ENCODE measurements around the gene ZNF44. TPM values are rescaled to one million over a fixed set of nuclear protein-coding genes. Genes with fewer than 3 reads are reported as not detected.

Gene ZNF44
- total and polyA plus RNA-seq, 2 of the 13 experiments (the other 11 are each of a cell fraction or from before 2014, with no cell fraction given): 6.9 to 15.7 TPM

DNA sequence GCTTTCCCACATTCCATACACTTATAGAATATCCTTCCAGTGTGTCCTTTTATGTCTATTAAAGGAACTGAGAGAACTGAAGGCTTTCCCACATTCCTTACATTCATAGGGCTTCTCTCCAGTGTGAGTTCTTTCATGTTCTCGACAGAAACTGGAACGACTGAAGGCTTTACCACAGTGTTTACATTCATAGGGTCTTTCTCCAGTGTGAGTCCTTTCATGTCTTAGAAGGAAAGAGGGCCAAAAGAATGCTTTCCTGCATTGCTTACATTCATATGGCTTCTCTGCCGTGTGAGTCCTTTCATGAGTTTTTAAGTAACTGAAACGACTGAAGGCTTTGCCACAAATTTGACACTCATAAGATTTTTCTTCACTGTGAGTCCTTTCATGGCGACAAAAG lies 22.3 kb downstream of the ZNF44 start (continued):
- TF ChIP-seq, protein P1, sequence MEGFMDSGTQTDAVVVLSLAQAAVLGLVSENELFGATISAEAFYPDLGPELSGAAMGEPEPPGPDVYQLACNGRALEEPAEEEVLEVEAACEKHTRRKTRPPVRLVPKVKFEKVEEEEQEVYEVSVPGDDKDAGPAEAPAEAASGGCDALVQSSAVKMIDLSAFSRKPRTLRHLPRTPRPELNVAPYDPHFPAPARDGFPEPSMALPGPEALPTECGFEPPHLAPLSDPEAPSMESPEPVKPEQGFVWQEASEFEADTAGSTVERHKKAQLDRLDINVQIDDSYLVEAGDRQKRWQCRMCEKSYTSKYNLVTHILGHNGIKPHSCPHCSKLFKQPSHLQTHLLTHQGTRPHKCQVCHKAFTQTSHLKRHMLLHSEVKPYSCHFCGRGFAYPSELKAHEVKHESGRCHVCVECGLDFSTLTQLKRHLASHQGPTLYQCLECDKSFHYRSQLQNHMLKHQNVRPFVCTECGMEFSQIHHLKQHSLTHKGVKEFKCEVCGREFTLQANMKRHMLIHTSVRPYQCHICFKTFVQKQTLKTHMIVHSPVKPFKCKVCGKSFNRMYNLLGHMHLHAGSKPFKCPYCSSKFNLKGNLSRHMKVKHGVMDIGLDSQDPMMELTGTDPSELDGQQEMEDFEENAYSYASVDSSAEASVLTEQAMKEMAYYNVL (CRISPR knock-in tag; IDR thresholded peaks at IDR 0.05; ENCODE audit: borderline replicate concordance): no peak
- TF ChIP-seq, protein P2, sequence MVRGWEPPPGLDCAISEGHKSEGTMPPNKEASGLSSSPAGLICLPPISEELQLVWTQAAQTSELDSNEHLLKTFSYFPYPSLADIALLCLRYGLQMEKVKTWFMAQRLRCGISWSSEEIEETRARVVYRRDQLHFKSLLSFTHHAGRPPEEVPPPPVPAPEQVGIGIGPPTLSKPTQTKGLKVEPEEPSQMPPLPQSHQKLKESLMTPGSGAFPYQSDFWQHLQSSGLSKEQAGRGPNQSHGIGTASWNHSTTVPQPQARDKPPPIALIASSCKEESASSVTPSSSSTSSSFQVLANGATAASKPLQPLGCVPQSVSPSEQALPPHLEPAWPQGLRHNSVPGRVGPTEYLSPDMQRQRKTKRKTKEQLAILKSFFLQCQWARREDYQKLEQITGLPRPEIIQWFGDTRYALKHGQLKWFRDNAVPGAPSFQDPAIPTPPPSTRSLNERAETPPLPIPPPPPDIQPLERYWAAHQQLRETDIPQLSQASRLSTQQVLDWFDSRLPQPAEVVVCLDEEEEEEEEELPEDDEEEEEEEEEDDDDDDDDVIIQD (CRISPR knock-in tag; IDR thresholded peaks at IDR 0.05; ENCODE audit: low read depth): no peak

DNA sequence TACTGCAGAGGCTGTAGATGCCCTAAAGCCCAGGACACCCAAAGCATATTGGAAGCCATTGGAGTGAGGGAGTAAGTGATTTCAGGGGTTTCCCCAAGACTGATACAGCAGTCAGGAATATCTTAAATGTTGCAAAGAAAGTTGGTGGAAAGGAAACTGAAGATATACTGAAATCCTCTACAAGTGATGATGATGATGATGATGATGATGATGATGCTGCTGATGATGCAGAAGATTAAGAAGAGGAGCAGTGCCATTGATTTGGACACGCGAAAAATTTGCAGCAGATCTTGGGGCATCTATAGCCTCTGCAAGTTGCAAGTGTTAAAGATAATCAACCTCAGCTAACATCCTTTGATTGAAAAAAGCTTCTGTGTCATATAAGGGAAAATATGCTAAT lies 23.8 kb downstream of the ZNF44 start:
- peaks cover 19% of the 10 kb centered on the region for H3K9me3 ChIP-seq (ENCODE audit: low read length)
- no peaks in the 10 kb centered on the region for H4K20me1 ChIP-seq (ENCODE audit: insufficient read depth, low read length)
- H3K79me2 ChIP-seq (ENCODE audit: insufficient read depth, low read length): no peaks in the 10 kb centered on the region
- no peak for DNase-seq (ENCODE audit: low spot score)
- no TSS peak for BruUV-seq (replicated peaks)
- H3K9ac ChIP-seq (ENCODE audit: insufficient read depth, low read depth, low read length): no peak overlapping the region
- ChIA-PET CTCF (ENCODE audit: low intra/inter-chr PET ratio, low total read pairs) (no interaction called here), POLR2A (no interaction called here)
- no peak overlapping the region for H3K4me3 ChIP-seq (replicated peaks in 1 of 3; ENCODE audit: insufficient read depth in 1 of 3, low read depth in 2 of 3, low read length in 3 of 3)
- H3K4me1 ChIP-seq (ENCODE audit: insufficient read depth, low read length): no peaks in the 10 kb centered on the region
- WGBS (ENCODE audit: low lambda C conversion rate): 90% methylated on average over 2 of the region's 2 CpGs
- no peak overlapping the region for H3K4me2 ChIP-seq (ENCODE audit: low read depth, low read length)
- H3K27me3 ChIP-seq (ENCODE audit: control insufficient read depth in 1 of 2, insufficient read depth in 2 of 2, low read length in 2 of 2): no peaks in the 10 kb centered on the region
- no peak overlapping the region for H3K27ac ChIP-seq (ENCODE audit: extremely low read length, insufficient read depth, low read length)
- peaks cover 12 to 27% of the 10 kb centered on the region in 2 experiments for H3K36me3 ChIP-seq (replicated peaks in 1 of 2; ENCODE audit: control insufficient read depth in 1 of 2, insufficient read depth in 2 of 2, low read length in 2 of 2)
- intact Hi-C loops (cut with micrococcal nuclease; ENCODE audit: unreplicated experiment) (no loop called here), in situ Hi-C loops (cut with HindIII; ENCODE audit: extremely low pct_ligation_motif_present, low pct_unique_long_range_greater_than_20kb) (no loop called here)
- no peak for FAIRE-seq
- no peak overlapping the region for H2AFZ ChIP-seq (ENCODE audit: low read length)
- TF ChIP-seq CEBPB (IDR thresholded peaks at IDR 0.05; ENCODE audit: borderline replicate concordance, low read depth, low read length) (no peak), SMC3 (IDR thresholded peaks at IDR 0.05; ENCODE audit: low read length) (no peak), CREB1 (IDR thresholded peaks at IDR 0.05) (peak; percentile 79), CREB1 (CRISPR knock-in tag; IDR thresholded peaks at IDR 0.05) (no peak), ZNF652 (CRISPR knock-in tag; IDR thresholded peaks at IDR 0.05; ENCODE audit: borderline replicate concordance, low read depth) (no peak), ZNF331 (CRISPR knock-in tag; IDR thresholded peaks at IDR 0.05) (no peak), MEIS2 (CRISPR knock-in tag; IDR thresholded peaks at IDR 0.05) (no peak), ZNF577 (CRISPR knock-in tag; IDR thresholded peaks at IDR 0.05; ENCODE audit: borderline replicate concordance, low read depth) (no peak)
- TF ChIP-seq, protein P3, sequence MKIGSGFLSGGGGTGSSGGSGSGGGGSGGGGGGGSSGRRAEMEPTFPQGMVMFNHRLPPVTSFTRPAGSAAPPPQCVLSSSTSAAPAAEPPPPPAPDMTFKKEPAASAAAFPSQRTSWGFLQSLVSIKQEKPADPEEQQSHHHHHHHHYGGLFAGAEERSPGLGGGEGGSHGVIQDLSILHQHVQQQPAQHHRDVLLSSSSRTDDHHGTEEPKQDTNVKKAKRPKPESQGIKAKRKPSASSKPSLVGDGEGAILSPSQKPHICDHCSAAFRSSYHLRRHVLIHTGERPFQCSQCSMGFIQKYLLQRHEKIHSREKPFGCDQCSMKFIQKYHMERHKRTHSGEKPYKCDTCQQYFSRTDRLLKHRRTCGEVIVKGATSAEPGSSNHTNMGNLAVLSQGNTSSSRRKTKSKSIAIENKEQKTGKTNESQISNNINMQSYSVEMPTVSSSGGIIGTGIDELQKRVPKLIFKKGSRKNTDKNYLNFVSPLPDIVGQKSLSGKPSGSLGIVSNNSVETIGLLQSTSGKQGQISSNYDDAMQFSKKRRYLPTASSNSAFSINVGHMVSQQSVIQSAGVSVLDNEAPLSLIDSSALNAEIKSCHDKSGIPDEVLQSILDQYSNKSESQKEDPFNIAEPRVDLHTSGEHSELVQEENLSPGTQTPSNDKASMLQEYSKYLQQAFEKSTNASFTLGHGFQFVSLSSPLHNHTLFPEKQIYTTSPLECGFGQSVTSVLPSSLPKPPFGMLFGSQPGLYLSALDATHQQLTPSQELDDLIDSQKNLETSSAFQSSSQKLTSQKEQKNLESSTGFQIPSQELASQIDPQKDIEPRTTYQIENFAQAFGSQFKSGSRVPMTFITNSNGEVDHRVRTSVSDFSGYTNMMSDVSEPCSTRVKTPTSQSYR (CRISPR knock-in tag; IDR thresholded peaks at IDR 0.05; ENCODE audit: borderline replicate concordance): no peak
- ATAC-seq: no peak

Data from HepG2 (cell line).